ENCODE results near the gene RBPJL. TPM values are rescaled to one million over a fixed set of nuclear protein-coding genes. Genes with fewer than 3 reads are reported as not detected.
"Not testable (repeated sequence)": the region's sequence is repeated elsewhere in the genome, so short reads cannot be mapped to it uniquely, and the experiment has no call there.

The RBPJL gene
- total RNA-seq, 4 donors from 2014 or later: not detected

DNA sequence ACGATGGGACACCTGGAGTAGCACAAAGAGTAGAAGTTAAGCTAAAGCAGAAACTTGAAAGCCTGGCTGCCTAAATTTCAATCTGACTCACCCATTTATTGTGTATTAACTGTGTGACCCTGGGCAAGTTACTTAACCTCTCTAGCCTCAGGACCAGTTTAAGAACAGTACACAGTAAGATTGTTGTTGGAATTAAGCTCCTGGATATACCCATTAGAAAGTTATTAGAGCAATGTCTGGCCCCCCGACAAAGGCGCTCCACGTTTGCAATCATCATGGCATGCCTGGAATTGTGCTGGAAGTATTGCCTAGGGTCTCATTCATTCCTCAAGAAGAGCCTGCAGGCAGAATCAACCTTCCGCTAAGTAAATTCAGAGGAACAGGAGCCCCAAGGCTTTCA is 40.2 kb downstream of the RBPJL start:
- no peaks in the 10 kb centered on the region for H3K27me3 ChIP-seq
- H3K36me3 ChIP-seq: no peaks in the 10 kb centered on the region
- H3K9me3 ChIP-seq: no peaks in the 10 kb centered on the region
- peaks cover 0 to 19% of the 10 kb centered on the region in 2 donors for H3K4me1 ChIP-seq
- intact Hi-C loops (cut with DNase I; ENCODE audit: low total_unique reads): no loop called here
- TF ChIP-seq, protein P1, sequence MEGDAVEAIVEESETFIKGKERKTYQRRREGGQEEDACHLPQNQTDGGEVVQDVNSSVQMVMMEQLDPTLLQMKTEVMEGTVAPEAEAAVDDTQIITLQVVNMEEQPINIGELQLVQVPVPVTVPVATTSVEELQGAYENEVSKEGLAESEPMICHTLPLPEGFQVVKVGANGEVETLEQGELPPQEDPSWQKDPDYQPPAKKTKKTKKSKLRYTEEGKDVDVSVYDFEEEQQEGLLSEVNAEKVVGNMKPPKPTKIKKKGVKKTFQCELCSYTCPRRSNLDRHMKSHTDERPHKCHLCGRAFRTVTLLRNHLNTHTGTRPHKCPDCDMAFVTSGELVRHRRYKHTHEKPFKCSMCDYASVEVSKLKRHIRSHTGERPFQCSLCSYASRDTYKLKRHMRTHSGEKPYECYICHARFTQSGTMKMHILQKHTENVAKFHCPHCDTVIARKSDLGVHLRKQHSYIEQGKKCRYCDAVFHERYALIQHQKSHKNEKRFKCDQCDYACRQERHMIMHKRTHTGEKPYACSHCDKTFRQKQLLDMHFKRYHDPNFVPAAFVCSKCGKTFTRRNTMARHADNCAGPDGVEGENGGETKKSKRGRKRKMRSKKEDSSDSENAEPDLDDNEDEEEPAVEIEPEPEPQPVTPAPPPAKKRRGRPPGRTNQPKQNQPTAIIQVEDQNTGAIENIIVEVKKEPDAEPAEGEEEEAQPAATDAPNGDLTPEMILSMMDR (IDR thresholded peaks at IDR 0.05): no peak
- no peak for TF ChIP-seq POLR2A (IDR thresholded peaks at IDR 0.05)
- H3K4me3 ChIP-seq: peak overlapping the region; percentile 78
- DNase-seq: no peak
- H3K27ac ChIP-seq: peak overlapping the region; percentile 91 to 97

DNA sequence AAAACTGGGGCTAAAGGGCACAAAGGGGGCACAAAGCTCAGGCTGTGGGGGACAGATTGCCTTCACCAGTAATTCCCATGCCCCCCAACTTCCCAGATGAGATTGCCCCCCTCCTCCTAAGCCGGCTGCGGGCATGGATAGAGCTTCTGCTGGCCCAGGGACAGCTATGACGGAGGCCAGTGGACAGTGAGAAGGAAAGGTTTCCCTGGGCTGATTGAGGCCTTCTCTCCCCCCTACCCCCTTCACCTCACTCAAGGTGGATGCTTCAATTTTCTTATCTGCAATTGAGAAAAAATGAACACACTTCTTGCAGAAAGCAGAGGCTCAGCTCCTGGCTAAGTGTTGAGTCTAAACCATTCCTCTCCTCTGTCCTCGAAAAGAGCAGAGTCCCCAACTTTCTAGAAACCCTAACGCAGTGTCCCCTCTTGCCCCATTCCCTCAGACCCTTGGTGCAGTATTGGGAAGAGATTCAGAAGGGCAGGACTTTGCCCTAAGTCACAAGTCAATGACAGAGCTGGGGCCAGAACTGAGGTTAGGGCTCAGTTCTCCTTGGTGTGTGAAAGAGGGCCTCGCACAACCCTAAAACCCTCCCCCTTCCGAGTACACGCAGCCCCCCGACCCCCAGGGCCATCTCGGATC is 40.8 kb downstream of the RBPJL start:
- Histone ChIP-seq H3K9me3 (no peaks in the 10 kb centered on the region), H3K27me3 (no peaks in the 10 kb centered on the region), H3K4me1 (peaks cover 0 to 16% of the 10 kb centered on the region in 2 donors), H3K36me3 (no peaks in the 10 kb centered on the region), H3K27ac (peak overlapping the region; percentile 91 to 97), H3K4me3 (peak overlapping the region; percentile 78)
- intact Hi-C loops (cut with DNase I; ENCODE audit: low total_unique reads): no loop called here
- DNase-seq: no peak
- TF ChIP-seq POLR2A (IDR thresholded peaks at IDR 0.05): no peak
- TF ChIP-seq, protein P1 (IDR thresholded peaks at IDR 0.05): no peak

DNA sequence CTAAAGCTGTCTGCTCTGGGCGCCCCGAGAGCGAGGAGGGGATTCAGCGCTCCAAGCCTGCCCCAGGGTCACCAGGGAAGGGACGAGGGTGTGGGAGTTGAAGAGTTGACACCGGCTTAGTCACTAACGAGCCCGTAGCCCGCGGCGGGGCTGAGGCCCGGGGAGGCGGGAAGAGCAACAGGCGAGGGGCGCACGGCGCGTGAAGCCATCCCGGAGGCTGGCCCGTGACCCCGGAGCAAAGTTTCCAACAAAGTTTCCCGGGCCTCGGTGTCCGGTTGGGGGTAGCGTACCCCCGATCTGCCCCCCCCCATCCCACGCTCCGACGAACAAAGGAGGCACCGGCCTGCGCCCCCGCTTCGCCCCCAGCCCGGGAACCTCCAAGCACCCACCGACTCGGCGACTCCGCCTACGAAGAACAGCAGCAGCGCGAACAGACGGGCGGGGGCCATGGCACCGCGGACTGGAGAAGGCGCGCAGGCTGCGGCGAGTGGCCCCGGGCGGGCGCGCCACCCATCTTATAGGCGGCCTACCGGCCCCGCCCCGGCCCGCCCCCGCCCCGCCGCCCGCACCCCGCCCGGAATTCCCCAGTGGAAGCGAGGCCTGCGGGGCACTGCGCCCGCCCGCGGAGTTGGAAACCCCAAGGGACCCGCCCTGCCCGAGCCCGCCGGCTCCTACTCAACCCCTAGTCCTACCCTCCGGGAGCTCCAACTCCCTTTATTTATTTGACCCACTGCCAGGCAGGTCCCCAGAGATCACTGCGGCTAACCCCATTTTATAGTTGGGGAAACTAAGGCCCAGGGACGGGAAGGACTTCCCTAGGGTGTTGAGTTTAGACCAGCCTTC is 41.5 kb downstream of the RBPJL start, which contains the start of gene SDC4:
Gene SDC4, minus strand, starts transcription at position 489 of the 843 bp plus-strand sequence. Its CDS starts 40 bp downstream, at position 449.
- H3K27ac ChIP-seq: peak within 1 kb of the TSS; percentile 91 to 97
- no peaks in the 10 kb centered on the region for H3K9me3 ChIP-seq
- H3K27me3 ChIP-seq: no peaks in the 10 kb centered on the region
- intact Hi-C loops (cut with DNase I; ENCODE audit: low total_unique reads): no loop called here
- peaks cover 0 to 16% of the 10 kb centered on the region in 2 donors for H3K4me1 ChIP-seq
- DNase-seq: peak; percentile 73 to 76
- H3K4me3 ChIP-seq: peak within 1 kb of the TSS; percentile 78
- H3K36me3 ChIP-seq: no peaks in the 10 kb centered on the region
- TF ChIP-seq, protein P1 (IDR thresholded peaks at IDR 0.05): peak in 1 of 4 experiments; percentile 5
- peak in 1 of 2 donors; percentile 93 for TF ChIP-seq POLR2A (IDR thresholded peaks at IDR 0.05)

DNA sequence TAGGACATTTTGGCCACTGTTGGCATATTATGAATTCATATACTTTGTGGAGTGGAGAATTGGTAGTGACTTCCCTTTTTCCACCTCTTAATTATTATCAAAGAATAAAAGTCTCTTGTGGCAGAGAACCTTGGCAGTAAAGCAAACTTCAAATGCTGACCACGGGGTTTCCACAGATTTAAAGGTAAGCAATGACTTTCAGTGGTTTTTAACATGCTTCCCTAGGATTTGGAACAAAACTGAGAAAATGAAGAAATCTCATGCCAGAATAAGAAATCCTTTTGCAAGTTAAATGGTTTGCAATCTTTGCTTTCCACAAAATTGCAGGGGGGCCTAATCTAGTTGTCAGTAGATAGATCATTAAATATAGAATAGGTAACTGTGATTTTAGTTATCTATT is 43.6 kb downstream of the RBPJL start:
- H3K4me3 ChIP-seq: no peak overlapping the region
- TF ChIP-seq POLR2A (IDR thresholded peaks at IDR 0.05): no peak
- TF ChIP-seq, protein P1 (IDR thresholded peaks at IDR 0.05): no peak
- H3K27ac ChIP-seq: no peak overlapping the region
- peaks cover 0 to 4% of the 10 kb centered on the region in 2 donors for H3K4me1 ChIP-seq
- no peaks in the 10 kb centered on the region for H3K27me3 ChIP-seq
- intact Hi-C loops (cut with DNase I; ENCODE audit: low total_unique reads): no loop called here
- no peak for DNase-seq
- no peaks in the 10 kb centered on the region for H3K36me3 ChIP-seq
- H3K9me3 ChIP-seq: no peaks in the 10 kb centered on the region

DNA sequence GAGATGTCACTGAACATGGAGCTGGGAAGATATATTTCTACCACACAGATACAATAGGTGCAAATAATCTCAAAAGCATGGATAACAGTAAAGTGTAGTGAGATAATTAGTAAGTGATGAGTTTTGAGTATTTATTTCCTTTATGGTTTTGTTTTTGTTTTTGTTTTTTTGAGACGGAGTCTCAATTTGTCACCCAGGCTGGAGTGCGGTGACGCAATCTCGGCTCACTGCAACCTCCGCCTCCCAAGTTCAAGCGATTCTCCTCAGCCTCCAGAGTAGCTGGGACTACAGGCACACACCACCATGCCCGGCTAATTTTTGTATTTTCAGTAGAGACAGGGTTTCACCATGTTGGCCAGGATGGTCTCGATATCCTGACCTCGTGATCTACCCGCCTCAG is 44.2 kb downstream of the RBPJL start:
- H3K27me3 ChIP-seq; DNase-seq; H3K36me3 ChIP-seq; intact Hi-C loops (cut with DNase I; ENCODE audit: low total_unique reads); H3K4me3 ChIP-seq; H3K4me1 ChIP-seq; H3K9me3 ChIP-seq; H3K27ac ChIP-seq: not testable (repeated sequence)

All from uterus (tissue), 4 donors.